Body of pancreas (tissue), 4 donors: Measurements from ENCODE around the gene ZSWIM6. TPM values are rescaled to one million over a fixed set of nuclear protein-coding genes. Genes with fewer than 3 reads are reported as not detected.

ENCODE experiments used
- ATAC-seq: fragments of 150-250 bp; one replicate; pipeline ENCODE4 v1.9.1; 2016
- DNase-seq, 4 donors: peaks; one replicate each; pipeline ENCODE4 v3.0.0-alpha.2; 2019
- H3K27ac ChIP-seq, 4 donors: fragments of 200-600 bp; sonication (generic); 1 replicate in 3 of 4; 2 replicates in 1 of 4; pipeline versions ENCODE4 v1.5.1 to v1.6.1; 2016 to 2019; ENCODE audit warnings: mild to moderate bottlenecking in 1 of 4, mixed read lengths in 1 of 4, moderate library complexity in 1 of 4
- H3K27me3 ChIP-seq, 2 donors: fragments of 200-600 bp; sonication (generic); one replicate each; pipeline ENCODE4 v1.6.0; 2016; ENCODE audit warnings: mild to moderate bottlenecking in 1 of 2
- H3K36me3 ChIP-seq, 2 donors: fragments of 200-600 bp; sonication (generic); replicated peaks in 1 of 2; 2 replicates each; pipeline ENCODE4 v1.5.1; 2016; ENCODE audit warnings: low read depth in 2 of 2; ENCODE audit not compliant: insufficient read depth in 1 of 2
- H3K4me1 ChIP-seq: fragments of 200-600 bp; sonication (generic); one replicate; pipeline ENCODE4 v1.6.0; 2016
- H3K4me3 ChIP-seq, 2 donors: fragments of 200-600 bp; sonication (generic); 1 replicate in 1 of 2; 2 replicates in 1 of 2; pipeline ENCODE4 v1.5.1; 2016 to 2019
- H3K9me3 ChIP-seq, 3 donors: fragments of 200-600 bp; sonication (generic); 1 replicate in 2 of 3; 2 replicates in 1 of 3; pipeline ENCODE4 v1.5.1; 2016
- POLR2A ChIP-seq, 3 donors: fragments of 450-650 bp; IDR thresholded peaks; one replicate each; pipeline ENCODE4 v1.6.1; 2016; ENCODE audit warnings: antibody characterized with exemption in 3 of 3, mild to moderate bottlenecking in 2 of 3
- WGBS, 2 donors: methylation state at CpG; one replicate each; pipeline ENCODE4 v1.1.5; 2017; 5-methylcytosine and 5-hydroxymethylcytosine counted together
- intact Hi-C: fragments of 100-400 bp; cut with DNase I; formaldehyde crosslinking; loops from one replicate; pipeline ENCODE4 v1.15.1; 2023
- total RNA-seq, 2 donors: library from RNA; depleted of rRNA; stranded (reverse); fragments of >200 nt; gene quantifications; one replicate each; pipeline ENCODE4 v1.1.0, GENCODE V29; 2016
- TF ChIP-seq, protein P1 (sequence below), 7 experiments: fragments of 450-650 bp in 4 of 7; fragments of 200-600 bp in 3 of 7; sonication (generic) in 3 of 7; IDR thresholded peaks; one replicate each; pipeline ENCODE4 v1.5.1; 2016 to 2019; ENCODE audit warnings: antibody characterized with exemption in 7 of 7

The ZSWIM6 gene
- total RNA-seq, 2 donors from 2014 or later = 5.9 to 8.8 TPM

DNA sequence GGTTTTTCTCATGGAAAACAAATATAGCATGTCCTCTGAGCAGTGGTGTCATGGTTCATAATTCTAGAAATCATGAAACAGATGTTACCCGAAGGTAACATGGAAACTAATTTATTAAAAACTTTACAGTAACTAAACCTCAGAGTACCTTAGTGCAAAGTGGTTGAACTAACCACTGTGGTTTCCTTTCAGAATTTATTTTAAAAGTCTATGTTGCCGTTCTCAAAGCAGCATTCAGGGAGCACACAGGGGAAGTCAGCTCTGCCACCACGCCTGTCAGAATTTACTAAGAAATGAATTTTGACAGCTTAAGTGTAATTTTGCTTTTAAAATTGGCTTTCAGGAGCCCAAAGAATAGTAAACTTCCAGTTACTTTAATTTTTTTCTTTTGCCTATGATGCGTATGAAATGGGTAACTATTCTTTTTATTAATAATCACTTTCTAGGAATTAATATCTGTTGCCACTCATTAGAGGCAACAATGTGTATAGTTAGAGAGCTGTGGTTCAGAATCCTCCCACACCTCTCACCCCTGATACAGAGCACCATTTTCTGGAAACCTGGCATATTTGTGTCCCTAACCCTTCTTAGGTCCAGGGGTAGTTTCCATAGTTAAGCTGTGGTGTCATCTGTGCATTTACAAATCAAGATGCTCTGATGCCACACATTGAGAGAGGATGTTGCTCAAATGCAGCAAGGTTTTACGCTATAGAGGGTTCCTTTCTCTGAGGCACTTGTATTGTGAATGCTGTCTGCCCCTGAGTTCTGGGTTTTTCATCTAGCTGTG lies 202.6 kb downstream of the ZSWIM6 start:
- H3K36me3 ChIP-seq = peaks cover 0 to 19% of the 10 kb centered on the region in 2 donors
- intact Hi-C loops = no loop called here

DNA sequence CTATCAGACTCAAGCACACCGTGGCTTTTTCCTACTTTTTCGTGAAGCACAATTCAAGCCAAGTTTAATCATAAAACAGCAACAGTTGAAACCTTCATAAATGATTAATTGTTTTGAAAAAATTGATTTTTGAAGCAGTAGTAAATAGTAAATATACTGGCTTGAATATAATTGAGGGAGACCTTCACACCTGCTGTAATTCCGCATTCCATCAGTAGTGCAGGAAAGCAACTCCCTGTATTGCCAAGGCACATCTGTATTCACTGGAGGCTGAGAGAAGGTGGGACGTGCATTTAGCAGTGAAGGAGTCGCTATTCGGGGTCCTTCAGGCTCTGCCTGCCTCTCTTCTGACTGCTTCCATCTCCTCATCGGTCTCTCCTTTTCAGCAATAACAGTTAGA lies 203.8 kb downstream of the ZSWIM6 start:
- H3K27ac ChIP-seq = peak overlapping the region in 2 of 4 donors; percentile 21 to 23
- DNase-seq = no peak
- no peak for TF ChIP-seq POLR2A (IDR thresholded peaks at IDR 0.05)
- TF ChIP-seq, protein P1, sequence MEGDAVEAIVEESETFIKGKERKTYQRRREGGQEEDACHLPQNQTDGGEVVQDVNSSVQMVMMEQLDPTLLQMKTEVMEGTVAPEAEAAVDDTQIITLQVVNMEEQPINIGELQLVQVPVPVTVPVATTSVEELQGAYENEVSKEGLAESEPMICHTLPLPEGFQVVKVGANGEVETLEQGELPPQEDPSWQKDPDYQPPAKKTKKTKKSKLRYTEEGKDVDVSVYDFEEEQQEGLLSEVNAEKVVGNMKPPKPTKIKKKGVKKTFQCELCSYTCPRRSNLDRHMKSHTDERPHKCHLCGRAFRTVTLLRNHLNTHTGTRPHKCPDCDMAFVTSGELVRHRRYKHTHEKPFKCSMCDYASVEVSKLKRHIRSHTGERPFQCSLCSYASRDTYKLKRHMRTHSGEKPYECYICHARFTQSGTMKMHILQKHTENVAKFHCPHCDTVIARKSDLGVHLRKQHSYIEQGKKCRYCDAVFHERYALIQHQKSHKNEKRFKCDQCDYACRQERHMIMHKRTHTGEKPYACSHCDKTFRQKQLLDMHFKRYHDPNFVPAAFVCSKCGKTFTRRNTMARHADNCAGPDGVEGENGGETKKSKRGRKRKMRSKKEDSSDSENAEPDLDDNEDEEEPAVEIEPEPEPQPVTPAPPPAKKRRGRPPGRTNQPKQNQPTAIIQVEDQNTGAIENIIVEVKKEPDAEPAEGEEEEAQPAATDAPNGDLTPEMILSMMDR (IDR thresholded peaks at IDR 0.05) = no peak
- H3K27me3 ChIP-seq = no peaks in the 10 kb centered on the region
- H3K4me1 ChIP-seq = no peaks in the 10 kb centered on the region
- peak; percentile 60 for ATAC-seq
- intact Hi-C loops = no loop called here
- H3K36me3 ChIP-seq = peaks cover 0 to 19% of the 10 kb centered on the region in 2 donors
- no peaks in the 10 kb centered on the region for H3K9me3 ChIP-seq
- H3K4me3 ChIP-seq = no peak overlapping the region
- 44 to 62% methylated on average over 7 of the region's 7 CpGs for WGBS, 2 donors

More for the DNA sequence above, 202.6 kb downstream of the ZSWIM6 start:
- DNase-seq = no peak
- TF ChIP-seq, protein P1 (IDR thresholded peaks at IDR 0.05) = no peak
- TF ChIP-seq POLR2A (IDR thresholded peaks at IDR 0.05) = no peak
- no peaks in the 10 kb centered on the region for H3K27me3 ChIP-seq
- H3K4me1 ChIP-seq = no peaks in the 10 kb centered on the region
- H3K9me3 ChIP-seq = no peaks in the 10 kb centered on the region
- no peak overlapping the region for H3K4me3 ChIP-seq
- 82 to 88% methylated on average over 5 of the region's 5 CpGs for WGBS, 2 donors
- ATAC-seq = no peak
- H3K27ac ChIP-seq = peak overlapping the region in 1 of 4 donors; percentile 21

DNA sequence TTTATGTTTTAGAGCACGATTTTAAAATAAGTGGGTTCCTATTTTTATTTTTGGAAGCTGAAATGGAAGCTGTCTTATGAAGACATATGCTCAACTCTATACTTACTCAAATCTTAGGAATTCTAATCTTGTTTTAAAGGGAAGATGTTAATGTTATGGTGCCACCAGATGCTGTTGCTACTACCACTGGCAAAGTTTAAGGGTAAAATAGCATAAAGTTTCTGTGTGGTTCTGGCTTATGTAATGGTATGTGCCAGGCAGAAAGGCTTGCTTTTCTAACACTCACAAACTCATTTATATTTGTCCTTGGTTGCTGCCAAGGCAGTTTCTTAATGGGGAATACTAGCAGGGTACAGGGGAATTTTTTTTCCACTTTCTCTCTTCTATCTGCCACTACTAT lies 204.9 kb downstream of the ZSWIM6 start:
- Histone ChIP-seq H3K36me3 (peaks cover 5 to 20% of the 10 kb centered on the region in 2 donors), H3K4me3 (no peak overlapping the region), H3K9me3 (no peaks in the 10 kb centered on the region), H3K27ac (no peak overlapping the region), H3K4me1 (no peaks in the 10 kb centered on the region), H3K27me3 (no peaks in the 10 kb centered on the region)
- TF ChIP-seq, protein P1 (IDR thresholded peaks at IDR 0.05) = no peak
- no peak for TF ChIP-seq POLR2A (IDR thresholded peaks at IDR 0.05)
- DNase-seq (no peak), ATAC-seq (no peak)
- 95 to 96% methylated on average over 1 of the region's 1 CpG for WGBS, 2 donors
- intact Hi-C loops = no loop called here

DNA sequence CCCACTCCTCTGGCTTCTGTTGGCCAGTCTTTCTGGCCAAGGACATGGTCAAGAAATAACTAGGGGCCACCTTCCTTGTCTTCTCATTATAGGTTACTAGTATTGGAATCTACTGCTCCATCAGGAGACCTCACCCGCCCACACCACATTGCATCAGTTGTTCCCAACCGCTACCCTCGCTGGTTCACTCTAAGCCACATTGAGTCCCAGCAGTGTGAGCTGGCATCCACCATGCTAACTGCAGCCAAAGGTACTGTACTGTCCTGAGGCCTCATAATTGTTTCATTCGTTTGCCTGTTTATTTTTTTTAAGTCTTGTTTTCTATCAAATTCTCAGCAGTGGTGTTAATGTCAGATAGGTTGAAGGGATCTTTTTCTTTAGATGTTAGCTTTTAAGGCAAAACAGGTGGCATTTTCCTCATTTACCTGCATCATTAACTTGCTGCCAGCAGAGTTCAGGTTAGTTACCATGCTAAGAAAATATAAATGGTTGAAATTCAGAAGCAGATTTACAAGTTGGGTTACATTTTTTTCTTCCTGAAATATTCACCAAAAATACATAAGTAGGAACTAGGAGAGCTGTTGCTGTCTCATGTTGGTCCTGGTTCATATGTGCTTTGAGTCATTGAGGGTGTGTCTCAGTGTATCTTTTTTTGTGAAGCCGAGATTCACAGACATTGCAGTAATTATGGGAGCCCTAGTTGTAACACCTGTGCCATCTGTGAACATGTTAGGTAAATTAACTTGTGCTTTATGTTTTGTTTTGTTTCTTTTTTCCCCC lies 206.9 kb downstream of the ZSWIM6 start:
- Histone ChIP-seq H3K36me3 (peaks cover 17 to 37% of the 10 kb centered on the region in 2 donors), H3K4me1 (no peaks in the 10 kb centered on the region), H3K27me3 (no peaks in the 10 kb centered on the region), H3K27ac (no peak overlapping the region), H3K4me3 (no peak overlapping the region), H3K9me3 (no peaks in the 10 kb centered on the region)
- TF ChIP-seq POLR2A (IDR thresholded peaks at IDR 0.05) = no peak
- TF ChIP-seq, protein P1 (IDR thresholded peaks at IDR 0.05) = no peak
- intact Hi-C loops = no loop called here
- DNase-seq (no peak), ATAC-seq (no peak)
- WGBS, 2 donors = 89 to 95% methylated on average over 5 of the region's 5 CpGs
